Measurements from ENCODE around the gene EXOSC7. TPM values are rescaled to one million over a fixed set of nuclear protein-coding genes. Genes with fewer than 3 reads are reported as not detected.

The EXOSC7 gene
- total RNA-seq, 1 experiment from 2014 or later = 70.9 TPM

DNA sequence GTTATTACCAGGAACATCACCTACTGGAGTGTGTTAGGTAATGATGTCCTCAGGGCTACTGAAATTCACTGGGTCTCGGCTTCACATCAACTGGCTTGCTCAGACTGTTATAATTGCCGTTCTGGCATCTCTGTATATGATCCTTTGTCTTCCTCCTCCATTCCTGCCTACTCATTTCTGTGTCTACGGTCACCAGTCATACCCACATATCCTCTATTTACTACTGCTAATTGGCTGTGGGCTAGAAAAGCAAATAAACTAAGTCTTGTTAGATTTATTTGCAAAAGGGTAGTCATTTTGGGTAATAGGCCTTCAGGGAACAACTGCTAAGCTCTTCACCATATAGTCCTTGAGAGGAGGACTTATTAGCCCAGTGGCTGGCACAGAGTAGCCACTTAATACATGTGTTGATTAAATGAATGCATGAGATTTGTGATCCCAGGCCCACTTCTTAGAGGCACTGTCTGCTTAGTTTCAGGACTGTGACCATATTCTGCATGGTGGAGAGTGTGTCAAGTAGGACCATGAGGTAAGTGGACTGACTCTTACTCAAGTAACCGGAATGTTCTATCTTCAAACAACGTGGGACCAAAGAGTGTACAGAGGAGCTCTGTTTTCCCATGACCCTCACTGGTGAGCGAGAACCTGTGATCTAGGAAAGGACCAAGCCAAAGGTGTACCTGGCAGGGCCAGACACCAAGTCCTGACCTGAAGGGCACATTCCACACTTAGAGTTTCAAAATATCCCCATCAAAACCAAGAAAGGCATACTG lies 13.2 kb upstream of the EXOSC7 start:
- Mint-ChIP-seq H3K36me3 (ENCODE audit: insufficient read depth, unreplicated experiment) (no peaks in the 10 kb centered on the region), H3K9me3 (ENCODE audit: unreplicated experiment) (no peaks in the 10 kb centered on the region), H3K4me3 (ENCODE audit: unreplicated experiment) (no peak overlapping the region), H3K27ac (ENCODE audit: unreplicated experiment) (no peak overlapping the region), H3K27me3 (ENCODE audit: insufficient read depth, unreplicated experiment) (no peaks in the 10 kb centered on the region), H3K4me1 (ENCODE audit: low read depth, unreplicated experiment) (no peaks in the 10 kb centered on the region)
- no peaks in the 10 kb centered on the region for H3K27me3 ChIP-seq (replicated peaks; ENCODE audit: control insufficient read depth, insufficient read depth, low read length)
- ChIA-PET CTCF (no interaction called here), POLR2A (no interaction called here)
- no TSS peak for BruUV-seq (replicated peaks)
- no peak for DNase-seq
- no peaks in the 10 kb centered on the region for H3K9me3 ChIP-seq
- intact Hi-C loops (cut with micrococcal nuclease; ENCODE audit: unreplicated experiment) = no loop called here
- H3K4me3 ChIP-seq (ENCODE audit: low read depth, low read length) = no peak overlapping the region
- H3K36me3 ChIP-seq (ENCODE audit: control insufficient read depth, insufficient read depth, low read length) = no peaks in the 10 kb centered on the region
- peaks cover 9% of the 10 kb centered on the region; the same call in 1 of the 2 replicates for H3K4me1 ChIP-seq
- TF ChIP-seq, protein P1, sequence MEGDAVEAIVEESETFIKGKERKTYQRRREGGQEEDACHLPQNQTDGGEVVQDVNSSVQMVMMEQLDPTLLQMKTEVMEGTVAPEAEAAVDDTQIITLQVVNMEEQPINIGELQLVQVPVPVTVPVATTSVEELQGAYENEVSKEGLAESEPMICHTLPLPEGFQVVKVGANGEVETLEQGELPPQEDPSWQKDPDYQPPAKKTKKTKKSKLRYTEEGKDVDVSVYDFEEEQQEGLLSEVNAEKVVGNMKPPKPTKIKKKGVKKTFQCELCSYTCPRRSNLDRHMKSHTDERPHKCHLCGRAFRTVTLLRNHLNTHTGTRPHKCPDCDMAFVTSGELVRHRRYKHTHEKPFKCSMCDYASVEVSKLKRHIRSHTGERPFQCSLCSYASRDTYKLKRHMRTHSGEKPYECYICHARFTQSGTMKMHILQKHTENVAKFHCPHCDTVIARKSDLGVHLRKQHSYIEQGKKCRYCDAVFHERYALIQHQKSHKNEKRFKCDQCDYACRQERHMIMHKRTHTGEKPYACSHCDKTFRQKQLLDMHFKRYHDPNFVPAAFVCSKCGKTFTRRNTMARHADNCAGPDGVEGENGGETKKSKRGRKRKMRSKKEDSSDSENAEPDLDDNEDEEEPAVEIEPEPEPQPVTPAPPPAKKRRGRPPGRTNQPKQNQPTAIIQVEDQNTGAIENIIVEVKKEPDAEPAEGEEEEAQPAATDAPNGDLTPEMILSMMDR (IDR thresholded peaks at IDR 0.05; ENCODE audit: insufficient read depth in 1 of 2, low read depth in 1 of 2, low read length in 1 of 2, severe bottlenecking in 1 of 2, unreplicated experiment in 1 of 2) = no peak

- intact Hi-C loops (cut with micrococcal nuclease; ENCODE audit: unreplicated experiment) = no loop called here
- TF ChIP-seq, protein P1 (IDR thresholded peaks at IDR 0.05; ENCODE audit: insufficient read depth in 1 of 2, low read depth in 1 of 2, low read length in 1 of 2, severe bottlenecking in 1 of 2, unreplicated experiment in 1 of 2) = no peak
- H3K27me3 Mint-ChIP-seq (ENCODE audit: insufficient read depth, unreplicated experiment) = no peaks in the 10 kb centered on the region
- no peaks in the 10 kb centered on the region for H3K9me3 Mint-ChIP-seq (ENCODE audit: unreplicated experiment)
- H3K27ac Mint-ChIP-seq (ENCODE audit: unreplicated experiment) = no peak overlapping the region
- Histone ChIP-seq H3K9me3 (no peaks in the 10 kb centered on the region), H3K27me3 (replicated peaks; ENCODE audit: control insufficient read depth, insufficient read depth, low read length) (no peaks in the 10 kb centered on the region), H3K4me1 (peaks cover 9% of the 10 kb centered on the region; the same call in 1 of the 2 replicates), H3K4me3 (ENCODE audit: low read depth, low read length) (no peak overlapping the region), H3K36me3 (ENCODE audit: control insufficient read depth, insufficient read depth, low read length) (no peaks in the 10 kb centered on the region)
- no peaks in the 10 kb centered on the region for H3K36me3 Mint-ChIP-seq (ENCODE audit: insufficient read depth, unreplicated experiment)
- DNase-seq = no peak
- H3K4me1 Mint-ChIP-seq (ENCODE audit: low read depth, unreplicated experiment) = no peaks in the 10 kb centered on the region
- POLR2A ChIA-PET = no interaction called here
- no peak overlapping the region for H3K4me3 Mint-ChIP-seq (ENCODE audit: unreplicated experiment)
- no TSS peak for BruUV-seq (replicated peaks)
- CTCF ChIA-PET = no interaction called here
These were observed 12.3 kb upstream of the EXOSC7 start for GRCh38 chr3:44963571-44964325.

DNA sequence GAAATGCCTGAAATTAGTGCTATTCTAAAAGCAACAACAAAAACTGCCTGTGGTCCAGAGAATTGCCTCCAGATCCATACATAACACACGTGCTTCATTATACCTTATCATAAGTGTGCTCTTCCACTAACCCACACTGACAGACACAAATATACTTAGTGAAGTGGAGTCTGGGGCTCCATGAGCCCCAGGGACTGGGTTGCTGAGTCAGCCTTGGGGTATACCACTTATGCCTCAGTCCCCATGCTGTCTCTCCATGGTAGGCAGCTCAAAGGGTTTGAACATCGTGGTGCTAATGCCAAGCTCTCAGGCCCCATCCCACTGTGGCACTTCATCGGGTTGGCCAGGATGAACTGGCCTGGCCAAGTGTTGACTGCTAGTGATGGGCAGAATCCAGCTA lies 10.9 kb upstream of the EXOSC7 start:
- no TSS peak for BruUV-seq (replicated peaks)
- no peak overlapping the region for H3K4me3 ChIP-seq (ENCODE audit: low read depth, low read length)
- intact Hi-C loops (cut with micrococcal nuclease; ENCODE audit: unreplicated experiment) = no loop called here
- H3K36me3 ChIP-seq (ENCODE audit: control insufficient read depth, insufficient read depth, low read length) = no peaks in the 10 kb centered on the region
- Mint-ChIP-seq H3K4me1 (ENCODE audit: low read depth, unreplicated experiment) (no peaks in the 10 kb centered on the region), H3K27ac (ENCODE audit: unreplicated experiment) (no peak overlapping the region), H3K4me3 (ENCODE audit: unreplicated experiment) (no peak overlapping the region), H3K27me3 (ENCODE audit: insufficient read depth, unreplicated experiment) (no peaks in the 10 kb centered on the region), H3K36me3 (ENCODE audit: insufficient read depth, unreplicated experiment) (no peaks in the 10 kb centered on the region), H3K9me3 (ENCODE audit: unreplicated experiment) (no peaks in the 10 kb centered on the region)
- CTCF ChIA-PET = no interaction called here
- POLR2A ChIA-PET = no interaction called here
- DNase-seq = no peak
- no peaks in the 10 kb centered on the region for H3K27me3 ChIP-seq (replicated peaks; ENCODE audit: control insufficient read depth, insufficient read depth, low read length)
- peaks cover 9% of the 10 kb centered on the region; the same call in 1 of the 2 replicates for H3K4me1 ChIP-seq
- H3K9me3 ChIP-seq = no peaks in the 10 kb centered on the region
- TF ChIP-seq, protein P1 (IDR thresholded peaks at IDR 0.05; ENCODE audit: insufficient read depth in 1 of 2, low read depth in 1 of 2, low read length in 1 of 2, severe bottlenecking in 1 of 2, unreplicated experiment in 1 of 2) = no peak

Measured in Caco-2 (cell line).